ENCODE data around the gene FBXW7. TPM values are rescaled to one million over a fixed set of nuclear protein-coding genes. Genes with fewer than 3 reads are reported as not detected.

Gene FBXW7
- total RNA-seq, 1 experiment from 2014 or later: 33.5 TPM

DNA sequence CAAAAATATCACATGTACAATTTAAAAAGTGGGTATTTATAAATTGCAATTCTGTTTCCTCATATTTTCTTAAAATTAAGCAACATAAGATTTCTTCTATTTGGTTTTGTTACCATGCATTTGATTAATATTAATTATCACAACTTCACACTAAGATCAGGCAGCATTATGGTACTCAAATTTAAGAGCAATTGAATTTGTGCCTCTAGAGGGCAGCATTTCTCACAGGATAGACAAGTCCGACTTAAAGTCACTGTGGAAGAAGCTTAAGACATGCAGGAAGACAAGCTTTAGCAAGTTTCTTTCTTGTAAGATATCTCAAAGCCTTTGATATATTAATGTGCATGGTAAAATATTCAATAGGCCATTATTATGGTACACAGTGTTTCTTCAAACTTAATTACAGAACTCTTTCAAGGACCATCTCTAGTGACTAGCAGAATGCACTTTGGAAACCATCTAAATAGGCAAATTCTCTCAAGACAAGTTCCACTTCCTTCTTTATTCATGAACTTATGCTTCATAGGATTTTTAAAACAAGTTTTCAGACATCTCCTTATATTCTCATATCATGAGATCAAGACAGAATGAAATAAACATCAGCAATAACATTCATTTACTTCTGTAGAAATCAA, 35.0 kb downstream of the FBXW7 start:
- Histone ChIP-seq H3K4me3 (ENCODE audit: low read depth, low read length, poor library complexity, severe bottlenecking) (no peak overlapping the region), H3K4me1 (ENCODE audit: insufficient read depth, low read length, poor library complexity, severe bottlenecking) (peaks cover 10% of the 10 kb centered on the region), H3K36me3 (ENCODE audit: insufficient read depth, low read length, poor library complexity, severe bottlenecking) (no peaks in the 10 kb centered on the region), H3K9me3 (ENCODE audit: low read depth, low read length, poor library complexity, severe bottlenecking) (no peaks in the 10 kb centered on the region), H3K27me3 (replicated peaks; ENCODE audit: insufficient read depth, low read depth, low read length, poor library complexity) (no peaks in the 10 kb centered on the region), H3K27ac (ENCODE audit: low read depth, low read length, poor library complexity, severe bottlenecking) (no peak overlapping the region)
- peak; percentile 89 for DNase-seq (ENCODE audit: low spot score)
- intact Hi-C loops (cut with micrococcal nuclease; ENCODE audit: unreplicated experiment): loop anchor here (2.0 kb wide), 1 partner anchor 140 kb away; no protein-coding TSS in a partner anchor
- CTCF ChIA-PET: interaction anchor here (0.6 to 1.4 kb wide), 17 partner anchors 14 to 1058 kb away, joined by 3 to 13 read pairs (median 4); no protein-coding TSS in a partner anchor
- POLR2A ChIA-PET (ENCODE audit: low non-redundant PET): no interaction called here
- BruUV-seq (replicated peaks): no TSS peak
- TF ChIP-seq EZH2 (IDR thresholded peaks at IDR 0.05; ENCODE audit: borderline replicate concordance, low read depth, low read length, poor library complexity, severe bottlenecking): no peak
- TF ChIP-seq, protein P1, sequence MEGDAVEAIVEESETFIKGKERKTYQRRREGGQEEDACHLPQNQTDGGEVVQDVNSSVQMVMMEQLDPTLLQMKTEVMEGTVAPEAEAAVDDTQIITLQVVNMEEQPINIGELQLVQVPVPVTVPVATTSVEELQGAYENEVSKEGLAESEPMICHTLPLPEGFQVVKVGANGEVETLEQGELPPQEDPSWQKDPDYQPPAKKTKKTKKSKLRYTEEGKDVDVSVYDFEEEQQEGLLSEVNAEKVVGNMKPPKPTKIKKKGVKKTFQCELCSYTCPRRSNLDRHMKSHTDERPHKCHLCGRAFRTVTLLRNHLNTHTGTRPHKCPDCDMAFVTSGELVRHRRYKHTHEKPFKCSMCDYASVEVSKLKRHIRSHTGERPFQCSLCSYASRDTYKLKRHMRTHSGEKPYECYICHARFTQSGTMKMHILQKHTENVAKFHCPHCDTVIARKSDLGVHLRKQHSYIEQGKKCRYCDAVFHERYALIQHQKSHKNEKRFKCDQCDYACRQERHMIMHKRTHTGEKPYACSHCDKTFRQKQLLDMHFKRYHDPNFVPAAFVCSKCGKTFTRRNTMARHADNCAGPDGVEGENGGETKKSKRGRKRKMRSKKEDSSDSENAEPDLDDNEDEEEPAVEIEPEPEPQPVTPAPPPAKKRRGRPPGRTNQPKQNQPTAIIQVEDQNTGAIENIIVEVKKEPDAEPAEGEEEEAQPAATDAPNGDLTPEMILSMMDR (conservative IDR thresholded peaks at IDR 0.05; ENCODE audit: low read depth, low read length): peak; percentile 88

DNA sequence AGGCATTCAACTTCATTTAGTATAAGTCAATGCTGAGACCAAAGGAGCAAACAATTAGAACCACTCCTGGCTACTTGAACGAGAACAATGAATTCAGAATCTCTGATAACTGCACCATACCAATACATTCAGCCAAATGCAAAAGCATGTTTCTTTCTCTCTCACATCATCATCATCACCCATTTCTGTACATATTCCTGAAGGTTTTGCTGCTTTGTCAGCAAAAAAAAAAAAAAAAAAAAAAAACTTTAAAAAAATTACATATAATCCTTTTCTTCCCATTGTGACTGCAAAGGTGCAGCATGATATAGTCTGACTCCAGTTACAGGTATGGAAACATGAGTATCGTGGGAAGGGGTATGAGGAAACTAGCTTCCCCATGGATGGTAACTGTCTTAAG, 35.6 kb downstream of the FBXW7 start:
- CTCF ChIA-PET: interaction anchor here (1.0 to 1.4 kb wide), 6 partner anchors 32 to 627 kb away, joined by 3 to 11 read pairs (median 4); no protein-coding TSS in a partner anchor
- Histone ChIP-seq H3K9me3 (ENCODE audit: low read depth, low read length, poor library complexity, severe bottlenecking) (no peaks in the 10 kb centered on the region), H3K27me3 (replicated peaks; ENCODE audit: insufficient read depth, low read depth, low read length, poor library complexity) (no peaks in the 10 kb centered on the region), H3K4me1 (ENCODE audit: insufficient read depth, low read length, poor library complexity, severe bottlenecking) (peaks cover 10% of the 10 kb centered on the region), H3K4me3 (ENCODE audit: low read depth, low read length, poor library complexity, severe bottlenecking) (no peak overlapping the region), H3K36me3 (ENCODE audit: insufficient read depth, low read length, poor library complexity, severe bottlenecking) (no peaks in the 10 kb centered on the region), H3K27ac (ENCODE audit: low read depth, low read length, poor library complexity, severe bottlenecking) (no peak overlapping the region)
- intact Hi-C loops (cut with micrococcal nuclease; ENCODE audit: unreplicated experiment): loop anchor here (2.0 kb wide), 1 partner anchor 141 kb away; no protein-coding TSS in a partner anchor
- POLR2A ChIA-PET (ENCODE audit: low non-redundant PET): no interaction called here
- no TSS peak for BruUV-seq (replicated peaks)
- no peak for DNase-seq (ENCODE audit: low spot score)
- no peak for TF ChIP-seq EZH2 (IDR thresholded peaks at IDR 0.05; ENCODE audit: borderline replicate concordance, low read depth, low read length, poor library complexity, severe bottlenecking)
- TF ChIP-seq, protein P1 (conservative IDR thresholded peaks at IDR 0.05; ENCODE audit: low read depth, low read length): no peak

DNA sequence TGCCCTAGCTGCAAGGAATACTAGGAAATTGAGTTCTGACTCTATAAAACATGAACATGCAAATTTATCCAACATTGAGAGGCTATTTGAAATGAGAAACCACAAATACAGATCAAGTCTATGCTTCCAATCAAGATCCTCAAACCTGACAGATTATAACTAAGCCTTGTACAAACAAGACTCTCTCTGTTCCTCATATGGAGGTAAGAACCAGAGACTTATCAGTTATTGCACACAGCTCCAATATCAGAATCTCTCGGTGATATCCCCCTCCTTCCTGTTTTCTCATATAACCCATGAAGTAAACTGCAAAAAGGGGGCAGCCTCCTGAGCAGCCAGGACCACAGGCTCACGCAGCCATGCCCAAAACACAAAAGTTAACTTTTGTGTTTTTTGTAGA, 36.5 kb downstream of the FBXW7 start:
- H3K36me3 ChIP-seq (ENCODE audit: insufficient read depth, low read length, poor library complexity, severe bottlenecking): no peaks in the 10 kb centered on the region
- no TSS peak for BruUV-seq (replicated peaks)
- TF ChIP-seq, protein P1 (conservative IDR thresholded peaks at IDR 0.05; ENCODE audit: low read depth, low read length): no peak
- no peak for TF ChIP-seq EZH2 (IDR thresholded peaks at IDR 0.05; ENCODE audit: borderline replicate concordance, low read depth, low read length, poor library complexity, severe bottlenecking)
- peaks cover 10% of the 10 kb centered on the region for H3K4me1 ChIP-seq (ENCODE audit: insufficient read depth, low read length, poor library complexity, severe bottlenecking)
- no peak overlapping the region for H3K4me3 ChIP-seq (ENCODE audit: low read depth, low read length, poor library complexity, severe bottlenecking)
- H3K27me3 ChIP-seq (replicated peaks; ENCODE audit: insufficient read depth, low read depth, low read length, poor library complexity): no peaks in the 10 kb centered on the region
- H3K27ac ChIP-seq (ENCODE audit: low read depth, low read length, poor library complexity, severe bottlenecking): no peak overlapping the region
- ChIA-PET CTCF (no interaction called here), POLR2A (ENCODE audit: low non-redundant PET) (interaction anchor here (0.7 kb wide), 1 partner anchor 200 kb away, joined by 3 read pairs; no protein-coding TSS in a partner anchor)
- intact Hi-C loops (cut with micrococcal nuclease; ENCODE audit: unreplicated experiment): no loop called here
- H3K9me3 ChIP-seq (ENCODE audit: low read depth, low read length, poor library complexity, severe bottlenecking): no peaks in the 10 kb centered on the region
- no peak for DNase-seq (ENCODE audit: low spot score)
